Neutrophil (primary cell): ENCODE results near the gene GNAT1.

Experiments used
- H3K27ac ChIP-seq: fragments of 200-600 bp; sonication (generic); 2 replicates; pipeline ENCODE4 v1.5.1; 2016; ENCODE audit warnings: mild to moderate bottlenecking, moderate library complexity
- H3K27me3 ChIP-seq: fragments of 200-600 bp; sonication (generic); 2 replicates; pipeline ENCODE4 v1.6.0; 2016; ENCODE audit warnings: mild to moderate bottlenecking
- H3K36me3 ChIP-seq: fragments of 200-600 bp; sonication (generic); 2 replicates; pipeline ENCODE4 v1.5.1; 2017
- H3K4me1 ChIP-seq, 2 experiments: fragments of 200-600 bp in 1 of 2; sonication (generic) in 1 of 2; 1 replicate in 1 of 2; 2 replicates in 1 of 2; pipeline versions ENCODE4 v1.5.1 to v1.6.1; 2013 to 2016; ENCODE audit warnings: low read depth in 1 of 2, low read length in 1 of 2, mild to moderate bottlenecking in 1 of 2, moderate library complexity in 1 of 2; ENCODE audit not compliant: control insufficient read depth in 1 of 2, insufficient read depth in 1 of 2
- H3K4me3 ChIP-seq, 2 experiments: fragments of 200-600 bp in 1 of 2; sonication (generic) in 1 of 2; 1 replicate in 1 of 2; 2 replicates in 1 of 2; pipeline ENCODE4 v1.5.1; 2013 to 2016; ENCODE audit warnings: low read depth in 1 of 2, low read length in 1 of 2, mild to moderate bottlenecking in 1 of 2, moderate library complexity in 1 of 2
- H3K9me3 ChIP-seq: fragments of 200-600 bp; sonication (generic); 2 replicates; pipeline ENCODE4 v1.5.1; 2016
- TF ChIP-seq, protein P1 (sequence below): fragments of 200-600 bp; sonication (generic); IDR thresholded peaks from 2 replicates; pipeline ENCODE4 v1.5.1; 2016; ENCODE audit warnings: antibody characterized with exemption

Gene GNAT1

GRCh38 chr3:50183755-50184154 is 7.7 kb upstream of the GNAT1 start:
- TF ChIP-seq, protein P1, sequence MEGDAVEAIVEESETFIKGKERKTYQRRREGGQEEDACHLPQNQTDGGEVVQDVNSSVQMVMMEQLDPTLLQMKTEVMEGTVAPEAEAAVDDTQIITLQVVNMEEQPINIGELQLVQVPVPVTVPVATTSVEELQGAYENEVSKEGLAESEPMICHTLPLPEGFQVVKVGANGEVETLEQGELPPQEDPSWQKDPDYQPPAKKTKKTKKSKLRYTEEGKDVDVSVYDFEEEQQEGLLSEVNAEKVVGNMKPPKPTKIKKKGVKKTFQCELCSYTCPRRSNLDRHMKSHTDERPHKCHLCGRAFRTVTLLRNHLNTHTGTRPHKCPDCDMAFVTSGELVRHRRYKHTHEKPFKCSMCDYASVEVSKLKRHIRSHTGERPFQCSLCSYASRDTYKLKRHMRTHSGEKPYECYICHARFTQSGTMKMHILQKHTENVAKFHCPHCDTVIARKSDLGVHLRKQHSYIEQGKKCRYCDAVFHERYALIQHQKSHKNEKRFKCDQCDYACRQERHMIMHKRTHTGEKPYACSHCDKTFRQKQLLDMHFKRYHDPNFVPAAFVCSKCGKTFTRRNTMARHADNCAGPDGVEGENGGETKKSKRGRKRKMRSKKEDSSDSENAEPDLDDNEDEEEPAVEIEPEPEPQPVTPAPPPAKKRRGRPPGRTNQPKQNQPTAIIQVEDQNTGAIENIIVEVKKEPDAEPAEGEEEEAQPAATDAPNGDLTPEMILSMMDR = no peak
- Histone ChIP-seq H3K27me3 (no peaks in the 10 kb centered on the region), H3K4me1 (no peaks in the 10 kb centered on the region), H3K9me3 (no peaks in the 10 kb centered on the region), H3K36me3 (no peaks in the 10 kb centered on the region), H3K27ac (no peak overlapping the region), H3K4me3 (no peak overlapping the region)

GRCh38 chr3:50184242-50184978 is 7.0 kb upstream of the GNAT1 start:
- H3K4me3 ChIP-seq = no peak overlapping the region
- H3K36me3 ChIP-seq = no peaks in the 10 kb centered on the region
- no peaks in the 10 kb centered on the region for H3K27me3 ChIP-seq
- H3K27ac ChIP-seq = no peak overlapping the region
- H3K4me1 ChIP-seq = no peaks in the 10 kb centered on the region
- TF ChIP-seq, protein P1 = no peak
- no peaks in the 10 kb centered on the region for H3K9me3 ChIP-seq

GRCh38 chr3:50185230-50185629 is 6.2 kb upstream of the GNAT1 start:
- no peaks in the 10 kb centered on the region for H3K36me3 ChIP-seq
- no peaks in the 10 kb centered on the region for H3K4me1 ChIP-seq
- H3K27me3 ChIP-seq = no peaks in the 10 kb centered on the region
- H3K9me3 ChIP-seq = no peaks in the 10 kb centered on the region
- TF ChIP-seq, protein P1 = no peak
- H3K27ac ChIP-seq = no peak overlapping the region
- no peak overlapping the region for H3K4me3 ChIP-seq

DNA sequence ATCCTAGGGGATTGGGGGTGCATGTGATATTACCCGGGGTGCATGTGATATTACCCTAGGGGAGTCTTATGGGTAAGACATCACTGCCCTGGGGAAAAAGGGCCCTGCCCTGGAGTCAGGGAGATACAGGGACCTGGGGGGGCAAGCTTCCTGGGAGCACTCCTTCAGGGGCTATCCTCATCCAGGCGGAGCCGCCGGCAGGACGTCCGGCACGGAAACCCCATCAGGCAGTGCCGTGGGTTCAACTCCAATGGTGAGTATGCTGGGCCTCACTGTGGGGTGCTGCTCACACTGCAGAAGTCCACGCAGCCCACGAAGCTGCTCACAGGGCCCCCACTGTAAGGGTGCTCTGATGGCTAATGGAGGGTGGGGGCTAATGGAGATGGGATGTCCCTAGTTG is 5.3 kb upstream of the GNAT1 start:
- no peaks in the 10 kb centered on the region for H3K36me3 ChIP-seq
- H3K27me3 ChIP-seq = no peaks in the 10 kb centered on the region
- no peak overlapping the region for H3K27ac ChIP-seq
- H3K4me3 ChIP-seq = no peak overlapping the region
- H3K4me1 ChIP-seq = no peaks in the 10 kb centered on the region
- no peaks in the 10 kb centered on the region for H3K9me3 ChIP-seq
- TF ChIP-seq, protein P1 = no peak

- no peaks in the 10 kb centered on the region for H3K4me1 ChIP-seq
- TF ChIP-seq, protein P1 = no peak
- no peak overlapping the region for H3K4me3 ChIP-seq
- H3K27ac ChIP-seq = no peak overlapping the region
- no peaks in the 10 kb centered on the region for H3K9me3 ChIP-seq
- peaks cover 3% of the 10 kb centered on the region for H3K27me3 ChIP-seq
- H3K36me3 ChIP-seq = no peaks in the 10 kb centered on the region
These were observed 3.7 kb upstream of the GNAT1 start for GRCh38 chr3:50187750-50188149.
